Spleen (tissue), 7 donors: Measurements from ENCODE around the gene TPM2.

Source experiments
- POLR2A ChIP-seq, 3 donors: fragments of 450-650 bp; IDR thresholded peaks; one replicate each; pipeline ENCODE4 v1.5.1; 2017; ENCODE audit warnings: antibody characterized with exemption in 3 of 3, mild to moderate bottlenecking in 1 of 3
- TF ChIP-seq, protein P1 (sequence below), 11 experiments: fragments of 200-600 bp in 7 of 11; fragments of 450-650 bp in 4 of 11; sonication (generic) in 4 of 11; IDR thresholded peaks in 8 of 11; conservative IDR thresholded peaks in 3 of 11; 1 replicate in 7 of 11; 2 replicates in 4 of 11; pipeline versions ENCODE4 v1.4.0 to v1.8.0; 2016 to 2021; ENCODE audit warnings: antibody characterized with exemption in 11 of 11, inconsistent platforms in 4 of 11, mild to moderate bottlenecking in 1 of 11
- donor health status: DM: no; HTN: no; CAD: no; lungs with moderate emphysema.
- donor health status: DM: no; HTN: no; CAD: no.
- donor health status: DM: no; HTN: no; CAD: no.

DNA sequence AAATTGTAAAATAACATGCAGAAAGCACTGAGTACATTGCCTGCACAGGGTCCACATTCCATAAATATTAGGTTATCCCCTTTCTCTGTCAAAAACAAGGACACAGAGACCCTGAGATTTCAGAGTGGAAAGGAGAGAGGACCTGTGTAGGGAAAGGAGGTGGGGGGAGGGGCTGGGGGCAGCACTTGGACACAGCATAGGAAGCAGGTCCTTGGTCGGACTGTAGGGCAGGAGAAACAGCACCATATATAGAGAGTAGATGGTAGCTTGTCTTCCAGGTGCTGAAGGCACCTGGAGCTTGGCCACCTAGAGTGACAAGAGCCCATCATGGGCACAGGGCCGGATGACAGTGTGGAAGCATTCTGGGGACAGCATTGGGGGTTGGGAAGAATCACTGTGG, 2.4 kb downstream of the TPM2 start:
- TF ChIP-seq, protein P1, sequence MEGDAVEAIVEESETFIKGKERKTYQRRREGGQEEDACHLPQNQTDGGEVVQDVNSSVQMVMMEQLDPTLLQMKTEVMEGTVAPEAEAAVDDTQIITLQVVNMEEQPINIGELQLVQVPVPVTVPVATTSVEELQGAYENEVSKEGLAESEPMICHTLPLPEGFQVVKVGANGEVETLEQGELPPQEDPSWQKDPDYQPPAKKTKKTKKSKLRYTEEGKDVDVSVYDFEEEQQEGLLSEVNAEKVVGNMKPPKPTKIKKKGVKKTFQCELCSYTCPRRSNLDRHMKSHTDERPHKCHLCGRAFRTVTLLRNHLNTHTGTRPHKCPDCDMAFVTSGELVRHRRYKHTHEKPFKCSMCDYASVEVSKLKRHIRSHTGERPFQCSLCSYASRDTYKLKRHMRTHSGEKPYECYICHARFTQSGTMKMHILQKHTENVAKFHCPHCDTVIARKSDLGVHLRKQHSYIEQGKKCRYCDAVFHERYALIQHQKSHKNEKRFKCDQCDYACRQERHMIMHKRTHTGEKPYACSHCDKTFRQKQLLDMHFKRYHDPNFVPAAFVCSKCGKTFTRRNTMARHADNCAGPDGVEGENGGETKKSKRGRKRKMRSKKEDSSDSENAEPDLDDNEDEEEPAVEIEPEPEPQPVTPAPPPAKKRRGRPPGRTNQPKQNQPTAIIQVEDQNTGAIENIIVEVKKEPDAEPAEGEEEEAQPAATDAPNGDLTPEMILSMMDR (IDR thresholded peaks at IDR 0.05 in 8 of 11, conservative IDR thresholded peaks at IDR 0.05 in 3 of 11), result no peak
- TF ChIP-seq POLR2A (IDR thresholded peaks at IDR 0.05), result no peak
